HG02840 (cell line): ENCODE measurements around the gene AKAP11.

ENCODE experiments used
- ATAC-seq: cut with Tn5 transposase; IDR thresholded peaks from one replicate; pipeline ENCODE4 v1.9.1; 2021; ENCODE audit warnings: mild to moderate bottlenecking, moderate library complexity, moderate number of reproducible peaks; ENCODE audit not compliant: unreplicated experiment, low FRiP score

AKAP11 gene

GRCh38 chr13:42271337-42272114, 426 bp upstream of the AKAP11 start:
- ATAC-seq = peak; percentile 79

- ATAC-seq = no peak
These were observed 838 bp downstream of the AKAP11 start for GRCh38 chr13:42272804-42273175.

- no peak for ATAC-seq
These were observed 2.6 kb downstream of the AKAP11 start for GRCh38 chr13:42274386-42275097.

GRCh38 chr13:42275098-42275471, 3.1 kb downstream of the AKAP11 start:
- no peak for ATAC-seq

GRCh38 chr13:42275506-42275905, 3.6 kb downstream of the AKAP11 start:
- no peak for ATAC-seq

GRCh38 chr13:42276683-42277082, 4.7 kb downstream of the AKAP11 start:
- no peak for ATAC-seq

- no peak for ATAC-seq
These were observed 5.8 kb downstream of the AKAP11 start for GRCh38 chr13:42277618-42278276.

GRCh38 chr13:42279080-42279479, 7.1 kb downstream of the AKAP11 start:
- ATAC-seq = no peak

GRCh38 chr13:42279986-42280385, 8.0 kb downstream of the AKAP11 start:
- ATAC-seq = no peak

GRCh38 chr13:42280537-42280936, 8.6 kb downstream of the AKAP11 start:
- ATAC-seq = no peak

- ATAC-seq = no peak
These were observed 11.6 kb downstream of the AKAP11 start for GRCh38 chr13:42283574-42283973.

GRCh38 chr13:42284068-42284467, 12.1 kb downstream of the AKAP11 start:
- no peak for ATAC-seq

GRCh38 chr13:42298392-42298791, 26.4 kb downstream of the AKAP11 start:
- ATAC-seq = no peak

- no peak for ATAC-seq
These were observed 33.6 kb downstream of the AKAP11 start for GRCh38 chr13:42305503-42305902.

GRCh38 chr13:42307461-42307860, 35.5 kb downstream of the AKAP11 start:
- no peak for ATAC-seq

- no peak for ATAC-seq
These were observed 41.0 kb downstream of the AKAP11 start for GRCh38 chr13:42312817-42313431.

- ATAC-seq = no peak
These were observed 46.6 kb downstream of the AKAP11 start for GRCh38 chr13:42318570-42318969.

- ATAC-seq = no peak
These were observed 48.4 kb downstream of the AKAP11 start for GRCh38 chr13:42320375-42320787.

GRCh38 chr13:42322806-42323205, 50.9 kb downstream of the AKAP11 start:
- ATAC-seq = no peak

GRCh38 chr13:42324704-42325103, 52.8 kb downstream of the AKAP11 start:
- no peak for ATAC-seq

GRCh38 chr13:42327725-42328124, 55.8 kb downstream of the AKAP11 start:
- no peak for ATAC-seq
